HepG2 (cell line): ENCODE measurements around the gene RPL38. TPM values are rescaled to one million over a fixed set of nuclear protein-coding genes. Genes with fewer than 3 reads are reported as not detected.

Experiments
- ATAC-seq: fragments of 200-7000 bp; cut with Tn5 transposase; 3 replicates; pipeline ENCODE4 v1.9.1; 2020; ENCODE audit warnings: mild to moderate bottlenecking, moderate library complexity
- BruUV-seq: library from RNA; stranded (reverse); fragments of 400-500 nt; replicated peaks from 2 replicates; lab custom pipeline; 2021; lab: Mats Ljungman, UMichigan
- CTCF ChIA-PET: fragments of 300-600 bp; formaldehyde crosslinking; extraction: SDS; loops from one replicate; lab custom pipeline; 2021; ENCODE audit warnings: low total read pairs, inconsistent platforms, low intra/inter-chr PET ratio; lab: Yijun Ruan, JAX
- POLR2A ChIA-PET: fragments of 350-600 bp; sonication (Branson Sonifier 250); formaldehyde crosslinking; loops from one replicate; lab custom pipeline; 2020; ENCODE audit warnings: antibody characterized with exemption, inconsistent platforms; lab: Yijun Ruan, JAX
- DNase-seq: peaks from one replicate; pipeline ENCODE4 v3.0.0-alpha.2; 2015; ENCODE audit warnings: low spot score
- FAIRE-seq: peaks from 3 replicates; lab custom pipeline; 2011; peaks lifted over from hg19 to GRCh38; lab: Jason Lieb, UNC
- H2AFZ ChIP-seq: one replicate; pipeline ENCODE4 v1.6.1; 2011; ENCODE audit warnings: low read length, inconsistent platforms
- H3K27ac ChIP-seq: fragments of 300-600 bp; 3 replicates; pipeline ENCODE4 v1.8.0; 2011; ENCODE audit warnings: mixed run types, mild to moderate bottlenecking, mixed read lengths, low read length, inconsistent platforms; ENCODE audit not compliant: insufficient read depth; ENCODE audit errors: extremely low read length
- H3K27me3 ChIP-seq, 2 experiments: fragments of 200-600 bp in 1 of 2; 2 replicates in 1 of 2; 3 replicates in 1 of 2; pipeline versions ENCODE4 v1.6.0 to v1.8.0; 2011; ENCODE audit warnings: low read length in 2 of 2, mild to moderate bottlenecking in 2 of 2, moderate library complexity in 2 of 2, inconsistent platforms in 1 of 2; ENCODE audit not compliant: insufficient read depth in 2 of 2, control insufficient read depth in 1 of 2
- H3K36me3 ChIP-seq, 2 experiments: fragments of 200-600 bp in 1 of 2; replicated peaks in 1 of 2; 2 replicates in 1 of 2; 3 replicates in 1 of 2; pipeline versions ENCODE4 v1.5.1 to v1.8.0; 2011; ENCODE audit warnings: low read length in 2 of 2, inconsistent platforms in 1 of 2; ENCODE audit not compliant: insufficient read depth in 2 of 2, control insufficient read depth in 1 of 2
- H3K4me1 ChIP-seq: 2 replicates; pipeline ENCODE4 v1.5.1; 2012; ENCODE audit warnings: low read length, inconsistent platforms; ENCODE audit not compliant: insufficient read depth
- H3K4me2 ChIP-seq: 2 replicates; pipeline ENCODE4 v1.6.0; 2011; ENCODE audit warnings: low read depth, low read length, inconsistent platforms
- H3K4me3 ChIP-seq, 3 experiments: fragments of 200-600 bp in 1 of 3; sonication (generic), shearing (Covaris generic) in 1 of 3; replicated peaks in 1 of 3; 2 replicates each; pipeline ENCODE4 v1.5.1; 2011 to 2016; ENCODE audit warnings: low read length in 3 of 3, inconsistent platforms in 2 of 3, low read depth in 2 of 3, mild to moderate bottlenecking in 2 of 3, control low read depth in 1 of 3, mixed read lengths in 1 of 3; ENCODE audit not compliant: insufficient read depth in 1 of 3
- H3K79me2 ChIP-seq: one replicate; pipeline ENCODE4 v1.6.1; 2011; ENCODE audit warnings: low read length, inconsistent platforms; ENCODE audit not compliant: insufficient read depth
- H3K9ac ChIP-seq: 2 replicates; pipeline ENCODE4 v1.6.0; 2011; ENCODE audit warnings: mild to moderate bottlenecking, low read depth, low read length, inconsistent platforms; ENCODE audit not compliant: insufficient read depth
- H3K9me3 ChIP-seq: 2 replicates; pipeline ENCODE4 v1.5.1; 2012; ENCODE audit warnings: mild to moderate bottlenecking, low read length
- H4K20me1 ChIP-seq: 2 replicates; pipeline ENCODE4 v1.6.0; 2011; ENCODE audit warnings: inconsistent platforms, mild to moderate bottlenecking, low read length, moderate library complexity; ENCODE audit not compliant: insufficient read depth
- ARID2 ChIP-seq: sonication (generic); formaldehyde crosslinking; IDR thresholded peaks from 2 replicates; pipeline ENCODE4 v1.8.1; 2022; ENCODE audit warnings: mild to moderate bottlenecking, missing genetic modification reagents, borderline replicate concordance
- ETV6 ChIP-seq: sonication (generic); formaldehyde crosslinking; conservative IDR thresholded peaks from 2 replicates; pipeline ENCODE4 v1.4.0; 2020; ENCODE audit warnings: missing genetic modification reagents
- NFIC ChIP-seq: IDR thresholded peaks from 2 replicates; pipeline ENCODE4 v1.6.1; 2012; ENCODE audit warnings: mild to moderate bottlenecking, low read length, inconsistent platforms
- PHF8 ChIP-seq: sonication (generic); formaldehyde crosslinking; IDR thresholded peaks from 2 replicates; pipeline ENCODE4 v1.5.0; 2020; ENCODE audit warnings: missing genetic modification reagents
- PITX1 ChIP-seq: sonication (generic); formaldehyde crosslinking; IDR thresholded peaks from 2 replicates; pipeline ENCODE4 v1.5.1; 2020; ENCODE audit warnings: mild to moderate bottlenecking, missing genetic modification reagents
- U2AF1 ChIP-seq: fragments of 200-400 bp; formaldehyde crosslinking; optimal IDR thresholded peaks from 2 replicates; pipeline ENCODE3; 2017; ENCODE audit warnings: mild to moderate bottlenecking, low read depth, low read length
- ZFP41 ChIP-seq: sonication (generic); formaldehyde crosslinking; IDR thresholded peaks from 2 replicates; pipeline ENCODE4 v1.4.0; 2020; ENCODE audit warnings: mild to moderate bottlenecking, missing genetic modification reagents, borderline replicate concordance
- ZNF468 ChIP-seq: sonication (generic); formaldehyde crosslinking; IDR thresholded peaks from 2 replicates; pipeline ENCODE4 v1.8.0; 2022; ENCODE audit warnings: mild to moderate bottlenecking, moderate library complexity, missing genetic modification reagents
- ZNF496 ChIP-seq: sonication (generic); formaldehyde crosslinking; IDR thresholded peaks from 2 replicates; pipeline ENCODE4 v1.8.1; 2023; ENCODE audit warnings: mild to moderate bottlenecking, moderate library complexity, missing genetic modification reagents; ENCODE audit not compliant: insufficient replicate concordance
- ZNF598 ChIP-seq: sonication (generic); formaldehyde crosslinking; IDR thresholded peaks from 2 replicates; pipeline ENCODE4 v1.5.1; 2020; ENCODE audit warnings: mild to moderate bottlenecking, missing genetic modification reagents, borderline replicate concordance
- WGBS: methylation state at CpG from one replicate; pipeline ENCODE4 v1.1.6; 2017; ENCODE audit warnings: low lambda C conversion rate; 5-methylcytosine and 5-hydroxymethylcytosine counted together
- in situ Hi-C: cut with HindIII; loops from 2 replicates; pipeline ENCODE4 v1.10.0; 2017; ENCODE audit warnings: low pct_unique_long_range_greater_than_20kb; ENCODE audit not compliant: extremely low pct_ligation_motif_present
- intact Hi-C: fragments of 100-400 bp; cut with micrococcal nuclease; formaldehyde crosslinking; loops from one replicate; pipeline ENCODE4 v1.10.0; 2022; ENCODE audit not compliant: unreplicated experiment
- polyA plus RNA-seq, 8 experiments: library from polyadenylated mRNA; depleted of rRNA in 3 of 8; stranded (reverse) in 7 of 8; unstranded in 1 of 8; fragments of >200 nt; fragmentation: Illumina TruSeq in 4 of 8; extraction: Trizol in 4 of 8; gene quantifications; 2 replicates each; pipeline versions ENCODE4 v1.2.1 to v1.2.3, GENCODE V29; 2011 to 2016; ENCODE audit warnings: low read depth in 4 of 8, missing spikeins in 1 of 8, mixed read lengths in 1 of 8; ENCODE audit not compliant: insufficient read depth in 1 of 8
- total RNA-seq, 5 experiments: library from RNA; depleted of rRNA; stranded (reverse); fragments of >200 nt; fragmentation: Illumina TruSeq; extraction: Trizol; gene quantifications; 2 replicates each; pipeline ENCODE4 v1.2.3, GENCODE V29; 2016; ENCODE audit warnings: low read depth in 1 of 5
- TF ChIP-seq, protein P1 (sequence below): sonication (generic); formaldehyde crosslinking; IDR thresholded peaks from 2 replicates; pipeline ENCODE4 v1.5.0; 2020; ENCODE audit warnings: mild to moderate bottlenecking, missing genetic modification reagents, borderline replicate concordance
- TF ChIP-seq, protein P2 (sequence below): sonication (generic); formaldehyde crosslinking; IDR thresholded peaks from 2 replicates; pipeline ENCODE4; 2020; ENCODE audit warnings: missing genetic modification reagents, mild to moderate bottlenecking, borderline replicate concordance

RPL38 gene
- total and polyA plus RNA-seq, 2 of the 13 experiments (the other 11 are each of a cell fraction or from before 2014, with no cell fraction given), result 2,370 to 2,372 TPM

DNA sequence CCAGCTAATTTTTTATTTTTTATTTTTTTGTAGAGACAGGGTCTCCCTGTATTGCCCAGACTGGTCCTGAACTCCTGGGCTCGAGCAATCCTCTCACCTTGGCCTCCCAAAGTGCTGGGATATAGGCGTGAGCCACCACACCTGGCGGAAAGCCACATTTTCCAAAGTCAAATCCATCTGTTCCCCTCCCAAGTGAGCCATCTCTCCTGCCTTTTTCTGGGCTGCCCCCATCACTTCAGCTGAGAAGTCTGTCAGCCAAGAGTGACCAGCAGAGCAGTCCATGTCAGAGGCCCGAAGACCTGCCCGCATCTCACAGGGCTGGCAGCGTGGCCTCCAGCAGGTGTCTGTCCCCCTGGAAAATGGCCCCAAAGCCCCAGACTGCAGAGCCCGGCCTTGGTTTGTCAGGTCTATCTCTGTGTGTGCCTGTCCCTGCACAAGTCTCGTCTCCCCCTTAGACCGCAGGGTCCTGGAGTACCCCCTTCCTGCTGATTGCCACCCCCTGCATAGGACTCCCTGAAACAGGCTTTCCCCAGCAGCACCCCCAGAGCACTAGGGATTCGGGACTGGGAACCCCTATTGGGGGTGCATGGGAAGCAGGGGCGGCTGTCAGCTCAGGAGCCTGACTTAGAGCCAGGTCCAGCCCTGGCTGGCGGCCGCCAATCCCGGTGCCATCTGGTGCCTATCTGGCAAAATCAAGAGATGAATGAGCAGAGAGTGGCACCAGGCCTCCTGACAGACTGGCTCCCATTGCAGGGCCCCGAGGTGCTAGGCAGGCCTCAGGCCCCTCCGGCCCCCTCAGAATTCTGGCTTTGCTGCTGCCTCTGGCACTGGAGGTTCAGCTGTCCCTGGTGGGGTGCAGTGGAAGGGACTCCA lies 17.7 kb downstream of the RPL38 start (continued):
- no peak for TF ChIP-seq ARID2 (CRISPR knock-in tag)
- TF ChIP-seq PITX1 (CRISPR knock-in tag), result no peak
- TF ChIP-seq, protein P1, sequence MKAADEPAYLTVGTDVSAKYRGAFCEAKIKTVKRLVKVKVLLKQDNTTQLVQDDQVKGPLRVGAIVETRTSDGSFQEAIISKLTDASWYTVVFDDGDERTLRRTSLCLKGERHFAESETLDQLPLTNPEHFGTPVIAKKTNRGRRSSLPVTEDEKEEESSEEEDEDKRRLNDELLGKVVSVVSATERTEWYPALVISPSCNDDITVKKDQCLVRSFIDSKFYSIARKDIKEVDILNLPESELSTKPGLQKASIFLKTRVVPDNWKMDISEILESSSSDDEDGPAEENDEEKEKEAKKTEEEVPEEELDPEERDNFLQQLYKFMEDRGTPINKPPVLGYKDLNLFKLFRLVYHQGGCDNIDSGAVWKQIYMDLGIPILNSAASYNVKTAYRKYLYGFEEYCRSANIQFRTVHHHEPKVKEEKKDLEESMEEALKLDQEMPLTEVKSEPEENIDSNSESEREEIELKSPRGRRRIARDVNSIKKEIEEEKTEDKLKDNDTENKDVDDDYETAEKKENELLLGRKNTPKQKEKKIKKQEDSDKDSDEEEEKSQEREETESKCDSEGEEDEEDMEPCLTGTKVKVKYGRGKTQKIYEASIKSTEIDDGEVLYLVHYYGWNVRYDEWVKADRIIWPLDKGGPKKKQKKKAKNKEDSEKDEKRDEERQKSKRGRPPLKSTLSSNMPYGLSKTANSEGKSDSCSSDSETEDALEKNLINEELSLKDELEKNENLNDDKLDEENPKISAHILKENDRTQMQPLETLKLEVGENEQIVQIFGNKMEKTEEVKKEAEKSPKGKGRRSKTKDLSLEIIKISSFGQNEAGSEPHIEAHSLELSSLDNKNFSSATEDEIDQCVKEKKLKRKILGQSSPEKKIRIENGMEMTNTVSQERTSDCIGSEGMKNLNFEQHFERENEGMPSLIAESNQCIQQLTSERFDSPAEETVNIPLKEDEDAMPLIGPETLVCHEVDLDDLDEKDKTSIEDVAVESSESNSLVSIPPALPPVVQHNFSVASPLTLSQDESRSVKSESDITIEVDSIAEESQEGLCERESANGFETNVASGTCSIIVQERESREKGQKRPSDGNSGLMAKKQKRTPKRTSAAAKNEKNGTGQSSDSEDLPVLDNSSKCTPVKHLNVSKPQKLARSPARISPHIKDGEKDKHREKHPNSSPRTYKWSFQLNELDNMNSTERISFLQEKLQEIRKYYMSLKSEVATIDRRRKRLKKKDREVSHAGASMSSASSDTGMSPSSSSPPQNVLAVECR (CRISPR knock-in tag), result no peak
- no peak for TF ChIP-seq ZFP41
- no peak for TF ChIP-seq PHF8
- TF ChIP-seq ETV6, result no peak

DNA sequence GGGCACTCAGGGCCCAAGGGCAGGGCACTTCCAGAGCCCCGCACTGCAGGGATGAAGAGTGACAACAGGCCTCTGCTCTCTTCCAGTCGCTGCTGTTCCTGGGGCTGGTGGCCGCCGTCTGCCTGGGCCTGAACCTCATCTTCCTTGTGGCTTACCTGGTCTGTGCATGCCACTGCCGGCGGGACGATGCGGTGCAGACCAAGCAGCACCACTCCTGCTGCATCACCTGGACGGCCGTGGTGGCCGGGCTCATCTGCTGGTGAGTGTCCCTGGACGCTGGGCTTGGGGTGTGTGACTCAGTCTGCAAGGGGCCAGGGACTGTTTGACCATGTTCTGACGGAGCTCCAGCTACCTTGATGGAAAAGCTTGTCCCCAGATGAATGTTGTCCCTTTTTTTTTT lies 18.9 kb downstream of the RPL38 start:
- H4K20me1 ChIP-seq, result no peaks in the 10 kb centered on the region
- H3K79me2 ChIP-seq, result no peaks in the 10 kb centered on the region
- H3K27me3 ChIP-seq, result no peaks in the 10 kb centered on the region; a peak in 1 of 5 replicates
- DNase-seq (no peak), ATAC-seq (no peak; the same call in 2 of the 3 replicates), FAIRE-seq (no peak)
- POLR2A ChIA-PET, result no interaction called here
- intact Hi-C loops (no loop called here), in situ Hi-C loops (no loop called here)
- H3K4me2 ChIP-seq, result no peak overlapping the region
- H3K4me1 ChIP-seq, result no peaks in the 10 kb centered on the region
- TF ChIP-seq NFIC (no peak), ZNF496 (no peak), ZNF598 (CRISPR knock-in tag) (no peak), ZNF468 (CRISPR knock-in tag) (no peak), U2AF1 (no peak)
- TF ChIP-seq, protein P2, sequence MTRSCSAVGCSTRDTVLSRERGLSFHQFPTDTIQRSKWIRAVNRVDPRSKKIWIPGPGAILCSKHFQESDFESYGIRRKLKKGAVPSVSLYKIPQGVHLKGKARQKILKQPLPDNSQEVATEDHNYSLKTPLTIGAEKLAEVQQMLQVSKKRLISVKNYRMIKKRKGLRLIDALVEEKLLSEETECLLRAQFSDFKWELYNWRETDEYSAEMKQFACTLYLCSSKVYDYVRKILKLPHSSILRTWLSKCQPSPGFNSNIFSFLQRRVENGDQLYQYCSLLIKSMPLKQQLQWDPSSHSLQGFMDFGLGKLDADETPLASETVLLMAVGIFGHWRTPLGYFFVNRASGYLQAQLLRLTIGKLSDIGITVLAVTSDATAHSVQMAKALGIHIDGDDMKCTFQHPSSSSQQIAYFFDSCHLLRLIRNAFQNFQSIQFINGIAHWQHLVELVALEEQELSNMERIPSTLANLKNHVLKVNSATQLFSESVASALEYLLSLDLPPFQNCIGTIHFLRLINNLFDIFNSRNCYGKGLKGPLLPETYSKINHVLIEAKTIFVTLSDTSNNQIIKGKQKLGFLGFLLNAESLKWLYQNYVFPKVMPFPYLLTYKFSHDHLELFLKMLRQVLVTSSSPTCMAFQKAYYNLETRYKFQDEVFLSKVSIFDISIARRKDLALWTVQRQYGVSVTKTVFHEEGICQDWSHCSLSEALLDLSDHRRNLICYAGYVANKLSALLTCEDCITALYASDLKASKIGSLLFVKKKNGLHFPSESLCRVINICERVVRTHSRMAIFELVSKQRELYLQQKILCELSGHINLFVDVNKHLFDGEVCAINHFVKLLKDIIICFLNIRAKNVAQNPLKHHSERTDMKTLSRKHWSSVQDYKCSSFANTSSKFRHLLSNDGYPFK, result no peak
- no peak overlapping the region for H3K27ac ChIP-seq
- no peak overlapping the region for H3K4me3 ChIP-seq
- H2AFZ ChIP-seq, result no peak overlapping the region
- H3K36me3 ChIP-seq, result no peaks in the 10 kb centered on the region
- CTCF ChIA-PET, result no interaction called here
- WGBS, result 45% methylated on average over 6 of the region's 13 CpGs
- no peaks in the 10 kb centered on the region for H3K9me3 ChIP-seq
- H3K9ac ChIP-seq, result no peak overlapping the region
- BruUV-seq, result no TSS peak
